Panc1 (cell line): Measurements from ENCODE around the gene MYO1E.

Source experiments
- CTCF ChIP-seq: fragments of 450-650 bp; IDR thresholded peaks from 2 replicates; pipeline ENCODE4 v1.5.1; 2017; ENCODE audit warnings: mild to moderate bottlenecking
- SIN3A ChIP-seq: IDR thresholded peaks from 2 replicates; pipeline ENCODE4 v1.6.1; 2012; ENCODE audit warnings: low read depth, mild to moderate bottlenecking, low read length, moderate library complexity, borderline replicate concordance; ENCODE audit not compliant: insufficient read depth

- TF ChIP-seq CTCF (no peak), SIN3A (no peak)
Measured at GRCh38 chr15:59311195-59311594, 61.5 kb downstream of the MYO1E start.
